SK-N-SH treated with all-trans-retinoic acid at 6 μM for 48 hours (cell line): Measurements from ENCODE around the gene TMEM269.

ENCODE experiments used
- BACH2 ChIP-seq: fragments of 250-450 bp; sonication (Bioruptor Pico); IDR thresholded peaks from 2 replicates; pipeline ENCODE4 v1.9.0; 2021; ENCODE audit warnings: mild to moderate bottlenecking, borderline replicate concordance
- CSDC2 ChIP-seq: fragments of 250-450 bp; sonication (Bioruptor Pico); IDR thresholded peaks from 2 replicates; pipeline ENCODE4 v1.5.0; 2020; ENCODE audit warnings: mild to moderate bottlenecking, moderate library complexity
- ISL1 ChIP-seq: fragments of 250-450 bp; sonication (Bioruptor Pico); IDR thresholded peaks from 2 replicates; pipeline ENCODE4 v2.1.2; 2022; ENCODE audit warnings: mild to moderate bottlenecking, moderate library complexity
- OSR1 ChIP-seq: fragments of 250-450 bp; sonication (Bioruptor Pico); IDR thresholded peaks from 2 replicates; pipeline ENCODE4 v1.8.0; 2022; ENCODE audit warnings: moderate library complexity, mild to moderate bottlenecking, inconsistent platforms
- TCF4 ChIP-seq: fragments of 250-450 bp; sonication (Bioruptor Pico); IDR thresholded peaks from 2 replicates; pipeline ENCODE4 v1.8.0; 2021; ENCODE audit warnings: mild to moderate bottlenecking, moderate library complexity, borderline replicate concordance
- ZFP3 ChIP-seq: fragments of 250-450 bp; sonication (Bioruptor Pico); IDR thresholded peaks from 2 replicates; pipeline ENCODE4 v1.5.0; 2020; ENCODE audit warnings: mild to moderate bottlenecking, moderate library complexity
- ZNF565 ChIP-seq: fragments of 450-650 bp; formaldehyde crosslinking; conservative IDR thresholded peaks from 2 replicates; pipeline ENCODE4 v1.5.0; 2020; ENCODE audit warnings: low read depth, mild to moderate bottlenecking, moderate library complexity
- ZNF70 ChIP-seq: fragments of 450-650 bp; formaldehyde crosslinking; IDR thresholded peaks from 2 replicates; pipeline ENCODE4 v1.5.0; 2020; ENCODE audit warnings: mild to moderate bottlenecking, moderate library complexity
- TF ChIP-seq, protein P1 (sequence below): fragments of 250-450 bp; sonication (Bioruptor Pico); IDR thresholded peaks from 2 replicates; pipeline ENCODE4 v1.5.1; 2021; ENCODE audit warnings: mild to moderate bottlenecking, moderate library complexity
- TF ChIP-seq, protein P2 (sequence below): fragments of 250-450 bp; sonication (Bioruptor Pico); IDR thresholded peaks from 2 replicates; pipeline ENCODE4 v1.5.0; 2020; ENCODE audit warnings: mild to moderate bottlenecking, moderate library complexity
- TF ChIP-seq, protein P3 (sequence below): fragments of 250-450 bp; sonication (Bioruptor Pico); IDR thresholded peaks from 2 replicates; pipeline ENCODE4 v1.8.0; 2020; ENCODE audit warnings: mild to moderate bottlenecking, moderate library complexity, borderline replicate concordance

DNA sequence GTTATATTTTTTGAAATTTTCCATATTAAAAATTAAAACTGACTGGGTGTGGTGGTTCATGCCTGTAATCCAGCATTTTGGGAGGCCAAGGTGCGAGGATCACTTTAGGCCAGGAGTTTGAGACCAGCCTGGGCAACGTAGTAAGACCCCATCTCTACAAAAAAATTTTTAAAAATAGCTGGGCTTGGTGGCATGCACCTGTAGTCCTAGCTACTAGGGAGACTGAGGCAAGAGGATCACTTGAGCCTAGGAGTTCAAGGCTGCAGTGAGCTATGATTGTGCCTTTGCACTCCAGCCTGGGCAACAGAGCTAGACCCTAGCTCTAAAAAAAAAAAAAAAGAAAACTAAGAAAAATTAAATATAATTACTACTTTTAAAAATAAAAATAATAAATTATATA is 36.9 kb downstream of the TMEM269 start:
- no peak for TF ChIP-seq OSR1 (CRISPR knock-in tag)
- TF ChIP-seq, protein P1, sequence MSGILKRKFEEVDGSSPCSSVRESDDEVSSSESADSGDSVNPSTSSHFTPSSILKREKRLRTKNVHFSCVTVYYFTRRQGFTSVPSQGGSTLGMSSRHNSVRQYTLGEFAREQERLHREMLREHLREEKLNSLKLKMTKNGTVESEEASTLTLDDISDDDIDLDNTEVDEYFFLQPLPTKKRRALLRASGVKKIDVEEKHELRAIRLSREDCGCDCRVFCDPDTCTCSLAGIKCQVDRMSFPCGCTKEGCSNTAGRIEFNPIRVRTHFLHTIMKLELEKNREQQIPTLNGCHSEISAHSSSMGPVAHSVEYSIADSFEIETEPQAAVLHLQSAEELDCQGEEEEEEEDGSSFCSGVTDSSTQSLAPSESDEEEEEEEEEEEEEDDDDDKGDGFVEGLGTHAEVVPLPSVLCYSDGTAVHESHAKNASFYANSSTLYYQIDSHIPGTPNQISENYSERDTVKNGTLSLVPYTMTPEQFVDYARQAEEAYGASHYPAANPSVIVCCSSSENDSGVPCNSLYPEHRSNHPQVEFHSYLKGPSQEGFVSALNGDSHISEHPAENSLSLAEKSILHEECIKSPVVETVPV (CRISPR knock-in tag) = no peak
- no peak for TF ChIP-seq ZNF70 (CRISPR knock-in tag)
- TF ChIP-seq, protein P2, sequence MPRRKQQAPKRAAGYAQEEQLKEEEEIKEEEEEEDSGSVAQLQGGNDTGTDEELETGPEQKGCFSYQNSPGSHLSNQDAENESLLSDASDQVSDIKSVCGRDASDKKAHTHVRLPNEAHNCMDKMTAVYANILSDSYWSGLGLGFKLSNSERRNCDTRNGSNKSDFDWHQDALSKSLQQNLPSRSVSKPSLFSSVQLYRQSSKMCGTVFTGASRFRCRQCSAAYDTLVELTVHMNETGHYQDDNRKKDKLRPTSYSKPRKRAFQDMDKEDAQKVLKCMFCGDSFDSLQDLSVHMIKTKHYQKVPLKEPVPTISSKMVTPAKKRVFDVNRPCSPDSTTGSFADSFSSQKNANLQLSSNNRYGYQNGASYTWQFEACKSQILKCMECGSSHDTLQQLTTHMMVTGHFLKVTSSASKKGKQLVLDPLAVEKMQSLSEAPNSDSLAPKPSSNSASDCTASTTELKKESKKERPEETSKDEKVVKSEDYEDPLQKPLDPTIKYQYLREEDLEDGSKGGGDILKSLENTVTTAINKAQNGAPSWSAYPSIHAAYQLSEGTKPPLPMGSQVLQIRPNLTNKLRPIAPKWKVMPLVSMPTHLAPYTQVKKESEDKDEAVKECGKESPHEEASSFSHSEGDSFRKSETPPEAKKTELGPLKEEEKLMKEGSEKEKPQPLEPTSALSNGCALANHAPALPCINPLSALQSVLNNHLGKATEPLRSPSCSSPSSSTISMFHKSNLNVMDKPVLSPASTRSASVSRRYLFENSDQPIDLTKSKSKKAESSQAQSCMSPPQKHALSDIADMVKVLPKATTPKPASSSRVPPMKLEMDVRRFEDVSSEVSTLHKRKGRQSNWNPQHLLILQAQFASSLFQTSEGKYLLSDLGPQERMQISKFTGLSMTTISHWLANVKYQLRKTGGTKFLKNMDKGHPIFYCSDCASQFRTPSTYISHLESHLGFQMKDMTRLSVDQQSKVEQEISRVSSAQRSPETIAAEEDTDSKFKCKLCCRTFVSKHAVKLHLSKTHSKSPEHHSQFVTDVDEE (CRISPR knock-in tag) = no peak
- TF ChIP-seq ZNF565 (CRISPR knock-in tag) = no peak
- TF ChIP-seq ZFP3 (CRISPR knock-in tag) = no peak
- TF ChIP-seq, protein P3, sequence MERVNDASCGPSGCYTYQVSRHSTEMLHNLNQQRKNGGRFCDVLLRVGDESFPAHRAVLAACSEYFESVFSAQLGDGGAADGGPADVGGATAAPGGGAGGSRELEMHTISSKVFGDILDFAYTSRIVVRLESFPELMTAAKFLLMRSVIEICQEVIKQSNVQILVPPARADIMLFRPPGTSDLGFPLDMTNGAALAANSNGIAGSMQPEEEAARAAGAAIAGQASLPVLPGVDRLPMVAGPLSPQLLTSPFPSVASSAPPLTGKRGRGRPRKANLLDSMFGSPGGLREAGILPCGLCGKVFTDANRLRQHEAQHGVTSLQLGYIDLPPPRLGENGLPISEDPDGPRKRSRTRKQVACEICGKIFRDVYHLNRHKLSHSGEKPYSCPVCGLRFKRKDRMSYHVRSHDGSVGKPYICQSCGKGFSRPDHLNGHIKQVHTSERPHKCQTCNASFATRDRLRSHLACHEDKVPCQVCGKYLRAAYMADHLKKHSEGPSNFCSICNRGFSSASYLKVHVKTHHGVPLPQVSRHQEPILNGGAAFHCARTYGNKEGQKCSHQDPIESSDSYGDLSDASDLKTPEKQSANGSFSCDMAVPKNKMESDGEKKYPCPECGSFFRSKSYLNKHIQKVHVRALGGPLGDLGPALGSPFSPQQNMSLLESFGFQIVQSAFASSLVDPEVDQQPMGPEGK (CRISPR knock-in tag) = no peak
- no peak for TF ChIP-seq CSDC2 (CRISPR knock-in tag)
- no peak for TF ChIP-seq BACH2 (CRISPR knock-in tag)
- TF ChIP-seq ISL1 = no peak
- no peak for TF ChIP-seq TCF4 (CRISPR knock-in tag)
